NT2/D1 (cell line): Measurements from ENCODE around the gene OTUD3.

Source experiments
- YY1 ChIP-seq: IDR thresholded peaks from 2 replicates; pipeline ENCODE4 v1.6.1; 2011; ENCODE audit not compliant: insufficient read length, insufficient read depth
- ZNF274 ChIP-seq: IDR thresholded peaks from 2 replicates; pipeline ENCODE4 v1.6.1; 2011; ENCODE audit warnings: mild to moderate bottlenecking, low read depth, low read length

DNA sequence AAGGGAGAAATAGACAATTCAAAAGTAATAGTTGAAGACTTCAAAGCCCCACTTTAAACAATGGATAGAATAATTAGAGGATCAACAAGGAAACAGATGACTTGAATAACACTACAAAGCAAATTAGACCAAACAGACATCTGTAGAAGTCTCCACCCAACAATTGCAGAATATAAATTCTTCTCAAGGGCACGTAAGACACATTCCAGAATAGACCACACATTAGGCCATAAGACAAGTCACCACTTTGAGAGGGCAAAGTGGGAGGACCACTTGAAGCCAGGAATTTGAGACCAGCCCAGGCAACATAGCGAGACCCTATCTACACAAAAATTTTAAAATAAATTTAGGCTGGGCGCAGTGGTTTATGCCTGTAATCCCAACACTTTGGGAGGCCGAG, 46.6 kb upstream of the OTUD3 start:
- no peak for TF ChIP-seq ZNF274
- no peak for TF ChIP-seq YY1
